Activated B cell treated with CpG ODN at 0.5 μM for 24 hours (primary cell): ENCODE measurements around the gene PRKCD. TPM values are rescaled to one million over a fixed set of nuclear protein-coding genes. Genes with fewer than 3 reads are reported as not detected.
A peak's percentile ranks its signal among the peaks of the same experiment; 100 is the strongest.

Experiments
- ATAC-seq: fragments of 200-7000 bp; cut with Tn5 transposase; one replicate; pipeline ENCODE4 v1.10.0; 2021; ENCODE audit warnings: low read depth, mild to moderate bottlenecking, moderate library complexity
- CTCF ChIA-PET: fragments of 350-600 bp; sonication (Branson Sonifier 250); formaldehyde crosslinking; loops from one replicate; lab custom pipeline; 2021; ENCODE audit warnings: antibody characterized with exemption; lab: Charles Lee
- POLR2A ChIA-PET: fragments of 350-600 bp; sonication (Branson Sonifier 250); formaldehyde crosslinking; loops from one replicate; lab custom pipeline; 2021; ENCODE audit warnings: antibody characterized with exemption; lab: Charles Lee
- DNase-seq: peaks from one replicate; pipeline ENCODE4 v3.0.0; 2022
- H3K27ac Mint-ChIP-seq: one replicate; pipeline ENCODE4 v1.8.0; 2020; ENCODE audit warnings: mixed read lengths
- H3K27me3 Mint-ChIP-seq: one replicate; pipeline ENCODE4 v1.8.0; 2021; ENCODE audit warnings: mixed read lengths
- H3K36me3 Mint-ChIP-seq: one replicate; pipeline ENCODE4 v1.8.0; 2021; ENCODE audit warnings: low read depth, mixed read lengths
- H3K4me1 Mint-ChIP-seq: one replicate; pipeline ENCODE4 v1.8.0; 2021; ENCODE audit warnings: mixed read lengths
- H3K4me3 Mint-ChIP-seq: one replicate; pipeline ENCODE4 v1.8.0; 2020; ENCODE audit warnings: mild to moderate bottlenecking, mixed read lengths
- H3K9me3 Mint-ChIP-seq: one replicate; pipeline ENCODE4 v1.8.0; 2020; ENCODE audit warnings: mixed read lengths
- CTCF ChIP-seq: fragments of 200-600 bp; IDR thresholded peaks from one replicate; pipeline ENCODE4 v1.8.0; 2022; ENCODE audit warnings: antibody characterized with exemption, mild to moderate bottlenecking
- intact Hi-C: fragments of 100-400 bp; cut with micrococcal nuclease; formaldehyde crosslinking; loops from one replicate; pipeline ENCODE4 v1.15.1; 2024
- total RNA-seq: library from RNA; stranded (reverse); gene quantifications from 2 replicates; pipeline ENCODE4 v1.2.3, GENCODE V29; 2022

PRKCD gene
- total RNA-seq, 1 donor from 2014 or later = 60.4 TPM

- Mint-ChIP-seq H3K27ac (peak overlapping the region; percentile 24), H3K9me3 (no peaks in the 10 kb centered on the region), H3K27me3 (no peaks in the 10 kb centered on the region), H3K4me1 (peaks cover 54% of the 10 kb centered on the region), H3K36me3 (peaks cover 34% of the 10 kb centered on the region), H3K4me3 (no peak overlapping the region)
- TF ChIP-seq CTCF = no peak
- intact Hi-C loops = no loop called here
- POLR2A ChIA-PET = interaction anchor here (0.7 to 2.8 kb wide), 7 partner anchors 14 to 85 kb away, joined by 3 to 22 read pairs (median 5); partner anchors contain the start of gene PRKCD
- CTCF ChIA-PET = interaction anchor here (0.8 to 4.9 kb wide), 13 partner anchors 12 to 83 kb away, joined by 3 to 194 read pairs (median 9); partner anchors contain the start of gene PRKCD
- DNase-seq (no peak), ATAC-seq (no peak)
Measured at GRCh38 chr3:53195066-53195450, 34.0 kb downstream of the PRKCD start.

GRCh38 chr3:53195602-53196574 lies 34.9 kb downstream of the PRKCD start:
- Mint-ChIP-seq H3K9me3 (no peaks in the 10 kb centered on the region), H3K27me3 (no peaks in the 10 kb centered on the region), H3K4me3 (peak overlapping the region; percentile 19), H3K27ac (peak overlapping the region; percentile 24), H3K36me3 (peaks cover 27% of the 10 kb centered on the region), H3K4me1 (peaks cover 46% of the 10 kb centered on the region)
- peak; percentile 72 for DNase-seq
- intact Hi-C loops = loop anchor here (1.0 kb wide), 6 partner anchors 15 to 345 kb away; partner anchors contain the start of gene RFT1
- peak; percentile 62 for ATAC-seq
- POLR2A ChIA-PET = interaction anchor here (0.7 to 2.8 kb wide), 14 partner anchors 15 to 152 kb away, joined by 3 to 22 read pairs (median 4); partner anchors contain the start of genes DCP1A and PRKCD
- peak; percentile 98 for TF ChIP-seq CTCF
- CTCF ChIA-PET = interaction anchor here (0.6 to 4.9 kb wide), 22 partner anchors 13 to 151 kb away, joined by 3 to 194 read pairs (median 5); partner anchors contain the start of genes DCP1A and PRKCD

- H3K27me3 Mint-ChIP-seq = no peaks in the 10 kb centered on the region
- H3K9me3 Mint-ChIP-seq = no peaks in the 10 kb centered on the region
- intact Hi-C loops = loop anchor here (1.0 kb wide), 6 partner anchors 15 to 345 kb away; partner anchors contain the start of gene RFT1
- peak overlapping the region; percentile 41 for H3K27ac Mint-ChIP-seq
- no peak for TF ChIP-seq CTCF
- POLR2A ChIA-PET = interaction anchor here (0.7 to 2.8 kb wide), 10 partner anchors 27 to 151 kb away, joined by 3 to 22 read pairs (median 4); partner anchors contain the start of genes DCP1A and PRKCD
- peaks cover 45% of the 10 kb centered on the region for H3K4me1 Mint-ChIP-seq
- peaks cover 24% of the 10 kb centered on the region for H3K36me3 Mint-ChIP-seq
- peak overlapping the region; percentile 61 for H3K4me3 Mint-ChIP-seq
- DNase-seq (no peak), ATAC-seq (peak; percentile 73)
- CTCF ChIA-PET = interaction anchor here (0.6 to 4.9 kb wide), 18 partner anchors 16 to 150 kb away, joined by 3 to 194 read pairs (median 6); partner anchors contain the start of genes DCP1A and PRKCD
Measured at GRCh38 chr3:53196575-53197407, 35.8 kb downstream of the PRKCD start.

- Mint-ChIP-seq H3K27me3 (no peaks in the 10 kb centered on the region), H3K4me3 (no peak overlapping the region), H3K27ac (no peak overlapping the region), H3K4me1 (peaks cover 29% of the 10 kb centered on the region), H3K9me3 (no peaks in the 10 kb centered on the region), H3K36me3 (peaks cover 10% of the 10 kb centered on the region)
- no peak for TF ChIP-seq CTCF
- ATAC-seq (no peak), DNase-seq (no peak)
- CTCF ChIA-PET = interaction anchor here (1.0 to 4.9 kb wide), 3 partner anchors 64 to 88 kb away, joined by 3 to 194 read pairs (median 77); no protein-coding TSS in a partner anchor
- POLR2A ChIA-PET = interaction anchor here (1.0 kb wide), 1 partner anchor 38 kb away, joined by 3 read pairs; the partner anchor contains the start of gene PRKCD
- intact Hi-C loops = no loop called here
Measured at GRCh38 chr3:53198256-53198977, 37.4 kb downstream of the PRKCD start.
